Osteoblast (primary cell): ENCODE data around the gene MAD1L1. TPM values are rescaled to one million over a fixed set of nuclear protein-coding genes. Genes with fewer than 3 reads are reported as not detected.
A peak's percentile ranks its signal among the peaks of the same experiment; 100 is the strongest.

ENCODE experiments used
- DNase-seq: peaks from one replicate; pipeline ENCODE4 v3.0.0; 2011; ENCODE audit warnings: low spot score, mixed read lengths; ENCODE audit not compliant: insufficient read length; ENCODE audit errors: missing footprints
- H2AFZ ChIP-seq: 2 replicates; pipeline ENCODE4 v1.6.0; 2011; ENCODE audit warnings: mild to moderate bottlenecking, low read length
- H3K27ac ChIP-seq: 2 replicates; pipeline ENCODE4 v1.5.1; 2011; ENCODE audit warnings: mild to moderate bottlenecking, low read depth, low read length, moderate library complexity
- H3K27me3 ChIP-seq: 2 replicates; pipeline ENCODE4 v1.6.0; 2012; ENCODE audit warnings: mild to moderate bottlenecking, control low read depth, inconsistent platforms, low read length, moderate library complexity; ENCODE audit not compliant: insufficient read depth
- H3K36me3 ChIP-seq: 2 replicates; pipeline ENCODE4 v1.5.1; 2011; ENCODE audit warnings: mild to moderate bottlenecking, low read length, control low read depth, moderate library complexity; ENCODE audit not compliant: insufficient read depth
- H3K4me1 ChIP-seq: 2 replicates; pipeline ENCODE4 v1.5.1; 2011; ENCODE audit warnings: mild to moderate bottlenecking, low read length, control low read depth, moderate library complexity; ENCODE audit not compliant: insufficient read depth
- H3K4me2 ChIP-seq: 2 replicates; pipeline ENCODE4 v1.6.0; 2011; ENCODE audit warnings: mild to moderate bottlenecking, low read length; ENCODE audit not compliant: insufficient read depth
- H3K4me3 ChIP-seq: fragments of 200-600 bp; sonication (generic); 3 replicates; pipeline ENCODE4 v1.5.1; 2012; ENCODE audit warnings: mild to moderate bottlenecking, low read length, inconsistent platforms; ENCODE audit not compliant: insufficient read depth
- H3K79me2 ChIP-seq: 2 replicates; pipeline ENCODE4 v1.6.0; 2012; ENCODE audit warnings: mild to moderate bottlenecking, low read length, control low read depth, inconsistent platforms; ENCODE audit not compliant: insufficient read depth
- H3K9me3 ChIP-seq: 2 replicates; pipeline ENCODE4 v1.5.1; 2011; ENCODE audit warnings: low read depth, low read length, control low read depth
- H4K20me1 ChIP-seq: 2 replicates; pipeline ENCODE4 v1.6.0; 2012; ENCODE audit warnings: mild to moderate bottlenecking, low read length, control low read depth; ENCODE audit not compliant: insufficient read depth
- CTCF ChIP-seq: IDR thresholded peaks from 2 replicates; pipeline ENCODE4 v1.5.1; 2011; ENCODE audit warnings: mild to moderate bottlenecking, low read depth, low read length, moderate library complexity; ENCODE audit errors: extremely low read depth
- total RNA-seq: library from RNA; depleted of rRNA; stranded (reverse); fragments of >200 nt; gene quantifications from 2 replicates; pipeline ENCODE4 v1.2.3, GENCODE V29; 2012

MAD1L1 gene
- total RNA-seq, 1 donor: 66.2 TPM

GRCh38 chr7:1779445-1779844 is 453.3 kb downstream of the MAD1L1 start:
- no peak overlapping the region for H2AFZ ChIP-seq
- no peak overlapping the region for H3K4me3 ChIP-seq
- no peak overlapping the region for H3K27ac ChIP-seq
- peaks cover 5% of the 10 kb centered on the region for H3K27me3 ChIP-seq
- TF ChIP-seq CTCF: no peak
- DNase-seq: no peak
- peaks cover 3% of the 10 kb centered on the region for H3K9me3 ChIP-seq
- H3K79me2 ChIP-seq: no peaks in the 10 kb centered on the region
- H3K4me2 ChIP-seq: no peak overlapping the region
- H4K20me1 ChIP-seq: no peaks in the 10 kb centered on the region
- no peaks in the 10 kb centered on the region for H3K4me1 ChIP-seq
- H3K36me3 ChIP-seq: no peaks in the 10 kb centered on the region

GRCh38 chr7:1777122-1777521 is 455.6 kb downstream of the MAD1L1 start:
- H3K36me3 ChIP-seq: no peaks in the 10 kb centered on the region
- H3K4me3 ChIP-seq: no peak overlapping the region
- H4K20me1 ChIP-seq: no peaks in the 10 kb centered on the region
- no peak for TF ChIP-seq CTCF
- H3K9me3 ChIP-seq: peaks cover 3% of the 10 kb centered on the region
- peaks cover 5% of the 10 kb centered on the region for H3K27me3 ChIP-seq
- no peaks in the 10 kb centered on the region for H3K79me2 ChIP-seq
- H3K27ac ChIP-seq: no peak overlapping the region
- H3K4me1 ChIP-seq: no peaks in the 10 kb centered on the region
- no peak overlapping the region for H3K4me2 ChIP-seq
- H2AFZ ChIP-seq: no peak overlapping the region
- DNase-seq: peak; percentile 50

- Histone ChIP-seq H3K4me2 (no peak overlapping the region), H3K4me1 (no peaks in the 10 kb centered on the region), H3K9me3 (peaks cover 3% of the 10 kb centered on the region), H2AFZ (no peak overlapping the region), H3K36me3 (no peaks in the 10 kb centered on the region), H4K20me1 (no peaks in the 10 kb centered on the region), H3K27me3 (peaks cover 5% of the 10 kb centered on the region), H3K27ac (no peak overlapping the region), H3K79me2 (no peaks in the 10 kb centered on the region), H3K4me3 (no peak overlapping the region)
- TF ChIP-seq CTCF: no peak
- no peak for DNase-seq
Measured at GRCh38 chr7:1775389-1775788, 457.4 kb downstream of the MAD1L1 start.

- Histone ChIP-seq H3K27me3 (no peaks in the 10 kb centered on the region), H2AFZ (no peak overlapping the region), H3K4me1 (no peaks in the 10 kb centered on the region), H3K27ac (no peak overlapping the region), H3K4me3 (no peak overlapping the region), H3K4me2 (no peak overlapping the region), H4K20me1 (no peaks in the 10 kb centered on the region), H3K36me3 (no peaks in the 10 kb centered on the region), H3K79me2 (no peaks in the 10 kb centered on the region), H3K9me3 (no peaks in the 10 kb centered on the region)
- no peak for TF ChIP-seq CTCF
- DNase-seq: no peak
Measured at GRCh38 chr7:1770331-1770730, 462.4 kb downstream of the MAD1L1 start.
